HepG2 (cell line): ENCODE measurements around the gene ABHD6. TPM values are rescaled to one million over a fixed set of nuclear protein-coding genes. Genes with fewer than 3 reads are reported as not detected.

Experiments used
- FOXC1 ChIP-seq: sonication (generic); formaldehyde crosslinking; IDR thresholded peaks from 2 replicates; pipeline ENCODE4 v1.8.0; 2022; ENCODE audit warnings: mild to moderate bottlenecking, missing genetic modification reagents, borderline replicate concordance
- KLF9 ChIP-seq: IDR thresholded peaks from 2 replicates; pipeline ENCODE4 v1.6.1; 2016; ENCODE audit warnings: low read depth
- MBNL3 ChIP-seq: fragments of 250-450 bp; sonication (Bioruptor Pico); conservative IDR thresholded peaks from 2 replicates; pipeline ENCODE4 v1.8.0; 2022; ENCODE audit warnings: mild to moderate bottlenecking, inconsistent platforms
- MLXIP ChIP-seq: sonication (generic); formaldehyde crosslinking; IDR thresholded peaks from 2 replicates; pipeline ENCODE4 v1.9.0; 2021; ENCODE audit warnings: missing genetic modification reagents, borderline replicate concordance
- MXI1 ChIP-seq: IDR thresholded peaks from 3 replicates; pipeline ENCODE4 v1.6.1; 2012; ENCODE audit warnings: low read depth, low read length, inconsistent platforms, borderline replicate concordance
- RFXAP ChIP-seq: sonication (generic); formaldehyde crosslinking; IDR thresholded peaks from 2 replicates; pipeline ENCODE4 v1.4.0; 2020; ENCODE audit warnings: missing genetic modification reagents, borderline replicate concordance
- SAP130 ChIP-seq: IDR thresholded peaks from 2 replicates; pipeline ENCODE4 v1.6.1; 2016; ENCODE audit warnings: low read depth
- SMAD3 ChIP-seq: sonication (generic); formaldehyde crosslinking; IDR thresholded peaks from 2 replicates; pipeline ENCODE4 v1.4.0; 2020; ENCODE audit warnings: missing genetic modification reagents
- SNAI1 ChIP-seq: sonication (generic); formaldehyde crosslinking; IDR thresholded peaks from 2 replicates; pipeline ENCODE4 v1.5.0; 2020; ENCODE audit warnings: mild to moderate bottlenecking, missing genetic modification reagents, borderline replicate concordance
- SPEN ChIP-seq: sonication (generic); formaldehyde crosslinking; IDR thresholded peaks from 2 replicates; pipeline ENCODE4 v1.5.1; 2020; ENCODE audit warnings: low read depth, mild to moderate bottlenecking, missing genetic modification reagents
- THAP9 ChIP-seq: sonication (generic); formaldehyde crosslinking; IDR thresholded peaks from 2 replicates; pipeline ENCODE4; 2020; ENCODE audit warnings: missing genetic modification reagents, mild to moderate bottlenecking, borderline replicate concordance
- U2AF1 ChIP-seq: fragments of 200-400 bp; formaldehyde crosslinking; optimal IDR thresholded peaks from 2 replicates; pipeline ENCODE3; 2017; ENCODE audit warnings: mild to moderate bottlenecking, low read depth, low read length
- ZNF281 ChIP-seq: sonication (generic); formaldehyde crosslinking; IDR thresholded peaks from 2 replicates; pipeline ENCODE4 v1.4.0; 2020; ENCODE audit warnings: missing genetic modification reagents, borderline replicate concordance
- ZNF326 ChIP-seq: sonication (generic); formaldehyde crosslinking; IDR thresholded peaks from 2 replicates; pipeline ENCODE4 v1.4.0; 2020; ENCODE audit warnings: missing genetic modification reagents, borderline replicate concordance
- ZNF329 ChIP-seq: sonication (generic); formaldehyde crosslinking; IDR thresholded peaks from 2 replicates; pipeline ENCODE4 v1.9.0; 2021; ENCODE audit warnings: low read depth, mild to moderate bottlenecking, missing genetic modification reagents
- ZNF446 ChIP-seq: sonication (generic); formaldehyde crosslinking; IDR thresholded peaks from 2 replicates; pipeline ENCODE4 v1.5.0; 2020; ENCODE audit warnings: mild to moderate bottlenecking, missing genetic modification reagents
- ZNF552 ChIP-seq: sonication (generic); formaldehyde crosslinking; IDR thresholded peaks from 2 replicates; pipeline ENCODE4 v1.9.0; 2022; ENCODE audit warnings: missing genetic modification reagents, mild to moderate bottlenecking, borderline replicate concordance
- ZNF7 ChIP-seq: IDR thresholded peaks from 2 replicates; pipeline ENCODE4 v1.6.1; 2016; ENCODE audit warnings: missing biosample characterization, missing genetic modification reagents
- ZNF766 ChIP-seq: sonication (generic); formaldehyde crosslinking; IDR thresholded peaks from 2 replicates; pipeline ENCODE4 v1.5.0; 2020; ENCODE audit warnings: missing genetic modification reagents, borderline replicate concordance
- ZSCAN29 ChIP-seq: sonication (generic); formaldehyde crosslinking; conservative IDR thresholded peaks from 2 replicates; pipeline ENCODE4 v1.4.0; 2020; ENCODE audit warnings: mild to moderate bottlenecking, missing genetic modification reagents
- ZSCAN5A ChIP-seq: sonication (generic); formaldehyde crosslinking; IDR thresholded peaks from 2 replicates; pipeline ENCODE4 v1.8.0; 2022; ENCODE audit warnings: mild to moderate bottlenecking, missing genetic modification reagents, borderline replicate concordance
- polyA plus RNA-seq, 8 experiments: library from polyadenylated mRNA; depleted of rRNA in 3 of 8; stranded (reverse) in 7 of 8; unstranded in 1 of 8; fragments of >200 nt; fragmentation: Illumina TruSeq in 4 of 8; extraction: Trizol in 4 of 8; gene quantifications; 2 replicates each; pipeline versions ENCODE4 v1.2.1 to v1.2.3, GENCODE V29; 2011 to 2016; ENCODE audit warnings: low read depth in 4 of 8, missing spikeins in 1 of 8, mixed read lengths in 1 of 8; ENCODE audit not compliant: insufficient read depth in 1 of 8
- total RNA-seq, 5 experiments: library from RNA; depleted of rRNA; stranded (reverse); fragments of >200 nt; fragmentation: Illumina TruSeq; extraction: Trizol; gene quantifications; 2 replicates each; pipeline ENCODE4 v1.2.3, GENCODE V29; 2016; ENCODE audit warnings: low read depth in 1 of 5

Gene ABHD6
- total and polyA plus RNA-seq, 2 of the 13 experiments (the other 11 are each of a cell fraction or from before 2014, with no cell fraction given): 9.0 to 17.2 TPM

- TF ChIP-seq THAP9 (CRISPR knock-in tag) (no peak), RFXAP (CRISPR knock-in tag) (no peak), ZSCAN29 (CRISPR knock-in tag) (0 out of 2 replicates have a peak, but pooled peaks have one; percentile 47), MLXIP (CRISPR knock-in tag) (no peak), ZNF281 (no peak), MXI1 (no peak), FOXC1 (CRISPR knock-in tag) (no peak), SPEN (CRISPR knock-in tag) (no peak), ZNF7 (no peak), ZNF329 (CRISPR knock-in tag) (no peak), KLF9 (no peak), ZSCAN5A (no peak), ZNF552 (no peak), ZNF766 (CRISPR knock-in tag) (no peak), SMAD3 (CRISPR knock-in tag) (no peak), SNAI1 (no peak), ZNF446 (CRISPR knock-in tag) (no peak), U2AF1 (no peak), ZNF326 (CRISPR knock-in tag) (no peak), MBNL3 (CRISPR knock-in tag) (no peak), SAP130 (CRISPR knock-in tag) (peak; percentile 48; the same call in 1 of the 2 replicates)
Observed at GRCh38 chr3:58205981-58206380, 31.6 kb upstream of the ABHD6 start (continued).
